ENCODE measurements around the gene SEMA4D.
A peak's percentile ranks its signal among the peaks of the same experiment; 100 is the strongest.

The SEMA4D gene

DNA sequence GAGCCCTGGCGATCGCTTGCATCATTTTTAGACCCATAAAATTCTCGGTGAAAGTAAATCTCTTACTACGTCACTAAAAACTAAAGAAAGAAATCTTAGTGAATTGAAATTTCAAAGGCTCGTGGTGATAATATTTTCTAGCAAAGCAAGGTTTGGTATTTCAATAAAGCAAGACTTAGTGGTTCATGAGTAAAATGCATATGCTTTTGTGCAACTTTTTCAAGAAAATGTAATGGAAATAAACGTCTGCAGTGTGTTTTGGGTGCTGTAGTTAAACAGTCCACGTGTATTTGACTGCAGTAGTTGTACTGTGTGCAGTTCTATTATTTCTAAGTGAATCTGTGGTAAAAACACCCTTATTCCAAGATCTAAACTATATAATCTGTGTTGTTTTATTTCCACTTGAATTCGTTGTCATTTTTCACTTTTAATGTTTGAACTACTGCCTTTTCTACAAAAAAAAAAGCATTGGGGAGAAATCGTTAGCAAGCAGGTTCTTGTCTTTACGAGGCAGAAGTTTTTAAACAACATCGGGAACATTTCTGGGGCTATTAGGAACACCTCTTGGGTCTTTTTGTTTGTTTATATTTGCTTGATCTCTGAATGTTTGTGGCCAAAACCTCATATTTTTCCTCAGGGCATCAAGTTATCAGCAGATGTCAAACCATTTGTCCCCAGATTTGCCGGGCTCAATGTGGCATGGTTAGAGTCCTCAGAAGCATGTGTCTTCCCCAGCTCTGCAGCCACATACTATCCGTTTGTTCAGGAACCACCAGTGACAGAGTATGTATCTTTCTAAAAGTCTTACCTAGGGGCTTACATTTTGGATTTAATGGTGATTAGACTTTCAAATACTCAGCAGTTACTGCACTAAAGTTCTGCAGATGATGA lies 178.7 kb downstream of the SEMA4D start:
- H3K4me3 ChIP-seq (ENCODE audit: low read depth, low read length), result peak overlapping the region; percentile 62
- TF ChIP-seq, protein P1, sequence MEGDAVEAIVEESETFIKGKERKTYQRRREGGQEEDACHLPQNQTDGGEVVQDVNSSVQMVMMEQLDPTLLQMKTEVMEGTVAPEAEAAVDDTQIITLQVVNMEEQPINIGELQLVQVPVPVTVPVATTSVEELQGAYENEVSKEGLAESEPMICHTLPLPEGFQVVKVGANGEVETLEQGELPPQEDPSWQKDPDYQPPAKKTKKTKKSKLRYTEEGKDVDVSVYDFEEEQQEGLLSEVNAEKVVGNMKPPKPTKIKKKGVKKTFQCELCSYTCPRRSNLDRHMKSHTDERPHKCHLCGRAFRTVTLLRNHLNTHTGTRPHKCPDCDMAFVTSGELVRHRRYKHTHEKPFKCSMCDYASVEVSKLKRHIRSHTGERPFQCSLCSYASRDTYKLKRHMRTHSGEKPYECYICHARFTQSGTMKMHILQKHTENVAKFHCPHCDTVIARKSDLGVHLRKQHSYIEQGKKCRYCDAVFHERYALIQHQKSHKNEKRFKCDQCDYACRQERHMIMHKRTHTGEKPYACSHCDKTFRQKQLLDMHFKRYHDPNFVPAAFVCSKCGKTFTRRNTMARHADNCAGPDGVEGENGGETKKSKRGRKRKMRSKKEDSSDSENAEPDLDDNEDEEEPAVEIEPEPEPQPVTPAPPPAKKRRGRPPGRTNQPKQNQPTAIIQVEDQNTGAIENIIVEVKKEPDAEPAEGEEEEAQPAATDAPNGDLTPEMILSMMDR (IDR thresholded peaks at IDR 0.05; ENCODE audit: low read depth, low read length), result no peak
- no peak for DNase-seq (ENCODE audit: low read depth, low spot score)
- in situ Hi-C loops (cut with HindIII; ENCODE audit: low sequenced_read_pairs), result no loop called here

DNA sequence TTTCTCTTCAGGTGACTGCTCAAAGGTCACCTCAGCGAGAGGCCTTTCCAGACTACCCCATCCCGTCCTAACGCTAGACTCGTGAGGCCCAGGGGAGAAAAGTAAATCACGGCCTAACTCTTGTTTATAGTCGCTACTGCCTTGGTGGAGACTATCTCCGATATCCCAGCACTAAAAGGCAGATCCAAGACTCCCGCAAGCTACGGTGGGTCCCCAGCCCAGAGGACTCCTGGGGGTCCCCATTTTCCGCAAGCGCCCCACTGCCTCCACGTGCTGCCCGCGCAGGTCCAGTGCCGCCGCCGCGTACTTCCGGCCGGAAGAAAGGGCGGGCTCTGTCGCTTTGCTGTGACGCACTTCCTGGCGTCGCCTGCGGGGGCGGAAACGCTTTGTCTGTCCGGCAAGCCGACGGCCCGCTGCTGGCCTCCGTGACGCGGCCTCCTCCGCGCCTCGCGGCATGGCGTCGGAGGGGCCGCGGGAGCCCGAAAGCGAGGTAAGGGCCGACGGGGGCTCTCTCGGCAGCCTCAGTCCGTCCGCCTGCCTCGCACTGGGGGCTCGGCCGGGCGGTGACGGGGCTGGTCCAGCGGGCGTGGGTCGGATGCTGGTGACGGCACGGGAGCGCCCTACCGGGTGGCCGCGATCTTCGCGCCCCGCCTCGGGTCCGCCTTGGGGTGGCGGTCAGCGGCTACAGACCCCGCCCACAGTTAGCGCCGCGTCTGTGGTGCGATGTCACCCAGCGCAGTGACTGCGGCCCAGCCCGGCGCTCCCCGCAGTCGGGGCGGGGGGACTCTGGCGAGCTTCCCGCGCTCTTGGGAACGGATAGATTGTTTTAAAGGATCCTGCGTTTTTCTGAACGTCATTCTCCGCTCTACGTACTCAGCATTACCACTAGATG lies 179.5 kb downstream of the SEMA4D start, which contains the start of gene SECISBP2:
TSS of gene SECISBP2 (plus strand) at position 378 of the 892 bp plus-strand sequence. CDS start at position 455, 77 bp downstream.
- TF ChIP-seq, protein P1 (IDR thresholded peaks at IDR 0.05; ENCODE audit: low read depth, low read length), result peak; percentile 78
- in situ Hi-C loops (cut with HindIII; ENCODE audit: low sequenced_read_pairs), result no loop called here
- DNase-seq (ENCODE audit: low read depth, low spot score), result peak; percentile 99
- peak within 1 kb of the TSS; percentile 62 for H3K4me3 ChIP-seq (ENCODE audit: low read depth, low read length)

DNA sequence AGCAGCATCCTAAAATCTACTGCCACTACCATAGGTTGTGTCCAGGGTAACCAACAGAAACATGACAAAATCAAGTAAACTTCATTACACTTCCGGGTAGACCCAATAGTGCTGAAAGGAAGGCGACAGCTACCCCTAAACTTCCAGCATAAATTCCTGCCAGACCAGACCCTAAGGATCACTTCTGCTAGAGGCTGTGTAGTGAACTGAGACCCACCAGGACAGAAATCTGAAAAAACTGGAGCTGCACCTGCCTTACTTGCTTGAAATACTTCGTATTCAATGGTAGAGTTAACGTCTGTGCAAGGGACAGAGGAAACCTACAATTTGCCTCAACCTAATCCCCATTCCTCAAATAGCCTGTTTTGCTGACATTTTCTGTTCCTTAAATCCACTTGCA lies 180.6 kb downstream of the SEMA4D start:
- no peak overlapping the region for H3K4me3 ChIP-seq (ENCODE audit: low read depth, low read length)
- no peak for DNase-seq (ENCODE audit: low read depth, low spot score)
- TF ChIP-seq, protein P1 (IDR thresholded peaks at IDR 0.05; ENCODE audit: low read depth, low read length), result no peak
- in situ Hi-C loops (cut with HindIII; ENCODE audit: low sequenced_read_pairs), result no loop called here

DNA sequence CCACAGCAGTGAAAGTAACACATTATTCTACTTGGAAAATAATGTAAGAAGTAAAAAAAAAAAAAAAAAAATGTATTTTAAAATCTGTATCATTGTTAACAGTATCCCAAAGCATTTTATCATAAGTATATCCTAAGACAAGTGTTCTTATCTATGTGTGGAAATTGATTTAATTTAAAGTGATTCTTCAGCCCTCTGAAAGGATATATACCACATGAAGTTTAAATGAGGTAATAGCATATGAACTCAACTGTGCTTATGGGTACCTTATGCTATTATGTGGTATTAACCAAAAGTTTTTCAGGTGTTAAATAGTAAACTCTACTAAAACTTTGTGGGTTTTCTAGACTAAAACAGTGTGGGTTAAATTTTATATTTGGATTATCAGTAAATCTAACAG lies 182.4 kb downstream of the SEMA4D start:
- TF ChIP-seq, protein P1 (IDR thresholded peaks at IDR 0.05; ENCODE audit: low read depth, low read length), result no peak
- in situ Hi-C loops (cut with HindIII; ENCODE audit: low sequenced_read_pairs), result no loop called here
- no peak for DNase-seq (ENCODE audit: low read depth, low spot score)
- no peak overlapping the region for H3K4me3 ChIP-seq (ENCODE audit: low read depth, low read length)

DNA sequence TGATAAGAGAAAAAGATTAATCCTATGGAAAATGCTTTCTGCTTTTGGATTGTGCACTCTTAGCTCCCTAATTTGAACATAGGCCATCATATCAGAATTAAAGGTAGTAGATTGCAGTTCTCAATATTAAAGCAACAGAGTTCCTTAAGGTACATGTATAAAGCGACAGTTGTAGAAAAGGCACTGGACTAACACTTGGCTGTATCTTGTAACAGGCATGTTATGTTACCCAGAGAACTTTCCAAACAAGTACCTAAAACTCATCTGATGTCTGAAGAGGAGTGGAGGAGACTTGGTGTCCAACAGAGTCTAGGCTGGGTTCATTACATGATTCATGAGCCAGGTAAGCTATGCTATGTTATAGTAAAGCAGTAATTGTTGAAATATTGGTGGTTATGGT lies 183.0 kb downstream of the SEMA4D start:
- in situ Hi-C loops (cut with HindIII; ENCODE audit: low sequenced_read_pairs), result no loop called here
- no peak for DNase-seq (ENCODE audit: low read depth, low spot score)
- no peak overlapping the region for H3K4me3 ChIP-seq (ENCODE audit: low read depth, low read length)
- TF ChIP-seq, protein P1 (IDR thresholded peaks at IDR 0.05; ENCODE audit: low read depth, low read length), result no peak

DNA sequence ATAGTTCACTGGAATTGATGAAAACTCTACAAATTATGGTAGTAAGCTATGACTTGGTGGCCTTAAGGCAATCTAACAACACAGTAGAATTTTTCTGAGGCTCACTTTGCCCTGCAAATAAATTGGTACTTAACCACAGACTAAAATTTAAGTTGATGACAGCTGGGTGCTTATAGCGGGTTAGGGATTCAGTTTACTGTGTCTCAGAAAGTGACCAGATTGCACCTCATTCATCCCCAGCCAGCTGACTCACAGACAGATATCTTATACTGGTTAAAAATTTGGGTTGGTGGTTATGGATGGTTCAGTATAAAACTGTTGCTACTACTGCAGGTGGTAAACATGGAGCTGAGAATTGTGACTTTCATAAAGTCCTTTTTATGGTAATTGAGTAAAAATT lies 184.1 kb downstream of the SEMA4D start:
- in situ Hi-C loops (cut with HindIII; ENCODE audit: low sequenced_read_pairs), result no loop called here
- peak overlapping the region; percentile 93 for H3K4me3 ChIP-seq (ENCODE audit: low read depth, low read length)
- no peak for DNase-seq (ENCODE audit: low read depth, low spot score)
- TF ChIP-seq, protein P1 (IDR thresholded peaks at IDR 0.05; ENCODE audit: low read depth, low read length), result no peak

Data from astrocyte of the spinal cord (primary cell).